Stomach (tissue), 4 donors: ENCODE measurements around the gene CHST1.

Source experiments
- CTCF ChIP-seq, 7 experiments: fragments of 450-650 bp in 4 of 7; fragments of 200-600 bp in 3 of 7; sonication (generic) in 3 of 7; IDR thresholded peaks; one replicate each; pipeline ENCODE4 v1.5.1; 2016 to 2019; ENCODE audit warnings: antibody characterized with exemption in 7 of 7, control low read depth in 2 of 7, mild to moderate bottlenecking in 1 of 7
- EP300 ChIP-seq: sonication (generic); formaldehyde crosslinking; IDR thresholded peaks from one replicate; pipeline ENCODE4 v1.6.1; 2017; ENCODE audit warnings: antibody characterized with exemption
- POLR2A ChIP-seq, 4 donors: fragments of 450-650 bp; IDR thresholded peaks; one replicate each; pipeline ENCODE4 v1.6.1; 2016; ENCODE audit warnings: antibody characterized with exemption in 4 of 4, control low read depth in 2 of 4, mild to moderate bottlenecking in 1 of 4, moderate library complexity in 1 of 4
- POLR2AphosphoS5 ChIP-seq, 3 donors: sonication (generic); formaldehyde crosslinking; IDR thresholded peaks; one replicate each; pipeline ENCODE4 v1.6.1; 2016; ENCODE audit warnings: antibody characterized with exemption in 3 of 3

DNA sequence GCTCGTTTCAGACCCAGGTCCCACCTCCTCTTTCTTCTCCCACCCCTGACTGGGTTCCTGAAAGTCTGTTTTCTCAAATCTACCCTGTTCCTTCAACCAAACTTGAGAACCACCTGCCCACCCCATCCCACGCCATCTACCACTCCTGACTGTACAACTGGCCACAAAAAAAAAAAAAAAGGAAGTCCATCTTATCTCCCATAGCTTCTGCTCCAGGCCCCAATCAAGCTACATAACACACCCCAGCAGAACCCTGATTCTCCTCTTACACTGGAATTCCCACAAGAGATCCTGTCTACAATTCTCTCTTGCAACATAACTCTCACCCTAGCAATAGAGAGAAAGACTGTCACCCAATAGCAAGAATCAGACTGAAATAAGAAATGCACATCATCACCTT, 39.2 kb upstream of the CHST1 start:
- no peak for TF ChIP-seq CTCF (IDR thresholded peaks at IDR 0.05)
- no peak for TF ChIP-seq POLR2A (IDR thresholded peaks at IDR 0.05)
- TF ChIP-seq POLR2AphosphoS5 (IDR thresholded peaks at IDR 0.05), result no peak
- TF ChIP-seq EP300, result no peak
